Mesendoderm (in vitro differentiated cells): Measurements from ENCODE around the gene EXOC2.

ENCODE experiments used
- DNase-seq: peaks from one replicate; pipeline ENCODE4 v3.0.0; 2013
- H2AK5ac ChIP-seq: 2 replicates; pipeline ENCODE4 v1.6.1; 2013; ENCODE audit warnings: low read length, inconsistent platforms
- H2BK120ac ChIP-seq: 2 replicates; pipeline ENCODE4 v1.6.1; 2013; ENCODE audit warnings: low read depth, mild to moderate bottlenecking, low read length, moderate library complexity, mixed read lengths
- H2BK15ac ChIP-seq: replicated peaks from 2 replicates; pipeline ENCODE4 v1.6.1; 2013; ENCODE audit warnings: low read depth, mild to moderate bottlenecking, moderate library complexity
- H2BK5ac ChIP-seq: 2 replicates; pipeline ENCODE4 v1.6.1; 2013; ENCODE audit warnings: low read length, inconsistent platforms
- H3K18ac ChIP-seq: 2 replicates; pipeline ENCODE4 v1.6.1; 2013; ENCODE audit warnings: mild to moderate bottlenecking, low read length, mixed read lengths
- H3K23ac ChIP-seq: one replicate; pipeline ENCODE4 v1.6.1; 2013; ENCODE audit warnings: low read length
- H3K27ac ChIP-seq: 2 replicates; pipeline ENCODE4 v1.5.1; 2013; ENCODE audit warnings: low read depth, mild to moderate bottlenecking, inconsistent platforms, low read length, moderate library complexity
- H3K27me3 ChIP-seq: 2 replicates; pipeline ENCODE4 v1.6.1; 2013; ENCODE audit warnings: low read length, control low read depth, mild to moderate bottlenecking, inconsistent platforms; ENCODE audit not compliant: insufficient read depth, poor library complexity
- H3K36me3 ChIP-seq: 2 replicates; pipeline ENCODE4 v1.6.1; 2013; ENCODE audit warnings: low read length, inconsistent platforms; ENCODE audit not compliant: control insufficient read depth, insufficient read depth
- H3K4ac ChIP-seq: one replicate; pipeline ENCODE4 v1.6.1; 2013; ENCODE audit warnings: low read depth, mild to moderate bottlenecking, low read length, moderate library complexity
- H3K4me1 ChIP-seq: 2 replicates; pipeline ENCODE4 v1.6.1; 2013; ENCODE audit warnings: low read depth, low read length, inconsistent platforms; ENCODE audit not compliant: control insufficient read depth
- H3K4me2 ChIP-seq: 2 replicates; pipeline ENCODE4 v1.6.1; 2013; ENCODE audit warnings: low read length
- H3K4me3 ChIP-seq: 2 replicates; pipeline ENCODE4 v1.5.1; 2013; ENCODE audit warnings: mild to moderate bottlenecking, low read length
- H3K56ac ChIP-seq: one replicate; pipeline ENCODE4 v1.6.1; 2013; ENCODE audit warnings: low read length
- H3K79me1 ChIP-seq: 2 replicates; pipeline ENCODE4 v1.6.1; 2013; ENCODE audit warnings: low read length, inconsistent platforms
- H3K79me2 ChIP-seq: 2 replicates; pipeline ENCODE4 v1.6.1; 2013; ENCODE audit warnings: mild to moderate bottlenecking, low read length; ENCODE audit not compliant: control insufficient read depth, insufficient read depth
- H3K9ac ChIP-seq: 2 replicates; pipeline ENCODE4 v1.6.1; 2013; ENCODE audit warnings: low read length, inconsistent platforms
- H4K5ac ChIP-seq: one replicate; pipeline ENCODE4 v1.6.1; 2013; ENCODE audit warnings: low read length
- H4K8ac ChIP-seq: one replicate; pipeline ENCODE4 v1.6.1; 2013; ENCODE audit warnings: low read depth, mild to moderate bottlenecking, control low read depth, low read length, moderate library complexity
- WGBS: extraction: QIAGEN DNeasy Blood & Tissue Kit; methylation state at CpG from one replicate; pipeline ENCODE4 v1.1.7; 2013; ENCODE audit warnings: low lambda C conversion rate, missing lambda C conversion rate; ENCODE audit not compliant: insufficient coverage; ENCODE audit errors: extremely low coverage; 5-methylcytosine and 5-hydroxymethylcytosine counted together

The EXOC2 gene

GRCh38 chr6:731924-732323, 39.0 kb upstream of the EXOC2 start:
- Histone ChIP-seq H3K4me2 (no peak overlapping the region), H4K8ac (no peak overlapping the region), H3K4me1 (no peaks in the 10 kb centered on the region), H2BK15ac (no peak overlapping the region), H2AK5ac (no peak overlapping the region), H3K56ac (no peak overlapping the region), H3K27me3 (no peaks in the 10 kb centered on the region), H3K18ac (no peak overlapping the region), H3K4me3 (no peak overlapping the region), H3K23ac (no peak overlapping the region), H3K4ac (no peak overlapping the region), H3K79me1 (no peaks in the 10 kb centered on the region), H3K27ac (no peak overlapping the region), H4K5ac (no peak overlapping the region), H2BK5ac (no peak overlapping the region), H3K36me3 (no peaks in the 10 kb centered on the region), H2BK120ac (no peak overlapping the region), H3K9ac (no peak overlapping the region), H3K79me2 (no peaks in the 10 kb centered on the region)
- WGBS: no CpG with 5 or more reads among the region's 7 CpGs
- DNase-seq: no peak

- Histone ChIP-seq H3K4me1 (no peaks in the 10 kb centered on the region), H3K9ac (no peak overlapping the region), H2AK5ac (no peak overlapping the region), H3K18ac (no peak overlapping the region), H2BK120ac (no peak overlapping the region), H2BK15ac (no peak overlapping the region), H4K8ac (no peak overlapping the region), H4K5ac (no peak overlapping the region), H3K4me2 (no peak overlapping the region), H3K23ac (no peak overlapping the region), H3K27me3 (no peaks in the 10 kb centered on the region), H3K79me2 (no peaks in the 10 kb centered on the region), H3K56ac (no peak overlapping the region), H3K4me3 (no peak overlapping the region), H2BK5ac (no peak overlapping the region), H3K27ac (no peak overlapping the region), H3K79me1 (no peaks in the 10 kb centered on the region), H3K36me3 (no peaks in the 10 kb centered on the region), H3K4ac (no peak overlapping the region)
- no peak for DNase-seq
- no CpG with 5 or more reads among the region's 10 CpGs for WGBS
Measured at GRCh38 chr6:729606-730320, 36.8 kb upstream of the EXOC2 start.

GRCh38 chr6:727856-728255, 34.9 kb upstream of the EXOC2 start:
- H3K4me2 ChIP-seq: no peak overlapping the region
- WGBS: no CpG with 5 or more reads among the region's 3 CpGs
- H2BK120ac ChIP-seq: no peak overlapping the region
- no peak overlapping the region for H3K9ac ChIP-seq
- H3K27me3 ChIP-seq: no peaks in the 10 kb centered on the region
- no peak for DNase-seq
- no peak overlapping the region for H2BK15ac ChIP-seq
- no peaks in the 10 kb centered on the region for H3K4me1 ChIP-seq
- H2BK5ac ChIP-seq: no peak overlapping the region
- H3K56ac ChIP-seq: no peak overlapping the region
- no peaks in the 10 kb centered on the region for H3K79me1 ChIP-seq
- H3K18ac ChIP-seq: no peak overlapping the region
- H3K79me2 ChIP-seq: no peaks in the 10 kb centered on the region
- no peak overlapping the region for H3K4me3 ChIP-seq
- H4K8ac ChIP-seq: no peak overlapping the region
- no peak overlapping the region for H3K27ac ChIP-seq
- H4K5ac ChIP-seq: no peak overlapping the region
- no peak overlapping the region for H3K23ac ChIP-seq
- H2AK5ac ChIP-seq: no peak overlapping the region
- no peak overlapping the region for H3K4ac ChIP-seq
- H3K36me3 ChIP-seq: no peaks in the 10 kb centered on the region

- WGBS: no CpG with 5 or more reads among the region's 3 CpGs
- H3K4me1 ChIP-seq: no peaks in the 10 kb centered on the region
Measured at GRCh38 chr6:723540-723939, 30.6 kb upstream of the EXOC2 start.

GRCh38 chr6:722608-723007, 29.7 kb upstream of the EXOC2 start:
- Histone ChIP-seq H2BK5ac (no peak overlapping the region), H3K4ac (no peak overlapping the region), H3K79me2 (no peaks in the 10 kb centered on the region), H3K18ac (no peak overlapping the region), H3K9ac (no peak overlapping the region), H3K4me1 (no peaks in the 10 kb centered on the region), H3K4me2 (no peak overlapping the region), H3K23ac (no peak overlapping the region), H3K36me3 (no peaks in the 10 kb centered on the region), H2AK5ac (no peak overlapping the region), H3K27ac (no peak overlapping the region), H2BK15ac (no peak overlapping the region), H3K4me3 (no peak overlapping the region), H4K8ac (no peak overlapping the region), H4K5ac (no peak overlapping the region), H3K79me1 (no peaks in the 10 kb centered on the region), H3K56ac (no peak overlapping the region), H3K27me3 (no peaks in the 10 kb centered on the region), H2BK120ac (no peak overlapping the region)
- WGBS: no CpG with 5 or more reads among the region's 4 CpGs
- no peak for DNase-seq

More at GRCh38 chr6:723540-723939, 30.6 kb upstream of the EXOC2 start:
- H3K36me3 ChIP-seq: no peaks in the 10 kb centered on the region
- no peak overlapping the region for H2AK5ac ChIP-seq
- H3K4ac ChIP-seq: no peak overlapping the region
- H3K79me2 ChIP-seq: no peaks in the 10 kb centered on the region
- H3K18ac ChIP-seq: no peak overlapping the region
- H3K4me2 ChIP-seq: no peak overlapping the region
- H3K79me1 ChIP-seq: no peaks in the 10 kb centered on the region
- no peak overlapping the region for H2BK120ac ChIP-seq
- no peak overlapping the region for H2BK15ac ChIP-seq
- H4K8ac ChIP-seq: no peak overlapping the region
- no peak for DNase-seq
- H3K4me3 ChIP-seq: no peak overlapping the region
- no peak overlapping the region for H3K56ac ChIP-seq
- H3K9ac ChIP-seq: no peak overlapping the region
- no peak overlapping the region for H4K5ac ChIP-seq
- H3K27me3 ChIP-seq: no peaks in the 10 kb centered on the region
- no peak overlapping the region for H3K23ac ChIP-seq
- no peak overlapping the region for H2BK5ac ChIP-seq
- no peak overlapping the region for H3K27ac ChIP-seq

- H2BK120ac ChIP-seq: no peak overlapping the region
- no peaks in the 10 kb centered on the region for H3K79me1 ChIP-seq
- H3K27ac ChIP-seq: no peak overlapping the region
- H3K56ac ChIP-seq: no peak overlapping the region
- H3K9ac ChIP-seq: no peak overlapping the region
- no peaks in the 10 kb centered on the region for H3K36me3 ChIP-seq
- H4K5ac ChIP-seq: no peak overlapping the region
- no peak overlapping the region for H2BK15ac ChIP-seq
- H3K18ac ChIP-seq: no peak overlapping the region
- H3K27me3 ChIP-seq: no peaks in the 10 kb centered on the region
- no peak overlapping the region for H3K4me3 ChIP-seq
- H3K23ac ChIP-seq: no peak overlapping the region
- H2AK5ac ChIP-seq: no peak overlapping the region
- no peak overlapping the region for H2BK5ac ChIP-seq
- no peak overlapping the region for H4K8ac ChIP-seq
- no peaks in the 10 kb centered on the region for H3K4me1 ChIP-seq
- no peak overlapping the region for H3K4me2 ChIP-seq
- no peaks in the 10 kb centered on the region for H3K79me2 ChIP-seq
- peak; percentile 73 for DNase-seq
- no peak overlapping the region for H3K4ac ChIP-seq
- no CpG with 5 or more reads among the region's 11 CpGs for WGBS
Measured at GRCh38 chr6:722077-722524, 29.2 kb upstream of the EXOC2 start.
